Measurements from ENCODE around the gene SEMA4D. TPM values are rescaled to one million over a fixed set of nuclear protein-coding genes. Genes with fewer than 3 reads are reported as not detected.

The SEMA4D gene
- total RNA-seq, 2 donors from 2014 or later: 42.8 to 51.0 TPM

DNA sequence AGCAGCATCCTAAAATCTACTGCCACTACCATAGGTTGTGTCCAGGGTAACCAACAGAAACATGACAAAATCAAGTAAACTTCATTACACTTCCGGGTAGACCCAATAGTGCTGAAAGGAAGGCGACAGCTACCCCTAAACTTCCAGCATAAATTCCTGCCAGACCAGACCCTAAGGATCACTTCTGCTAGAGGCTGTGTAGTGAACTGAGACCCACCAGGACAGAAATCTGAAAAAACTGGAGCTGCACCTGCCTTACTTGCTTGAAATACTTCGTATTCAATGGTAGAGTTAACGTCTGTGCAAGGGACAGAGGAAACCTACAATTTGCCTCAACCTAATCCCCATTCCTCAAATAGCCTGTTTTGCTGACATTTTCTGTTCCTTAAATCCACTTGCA lies 180.6 kb downstream of the SEMA4D start:
- Histone ChIP-seq H3K36me3 (ENCODE audit: control insufficient read depth, insufficient read depth, low read length) (peaks cover 60% of the 10 kb centered on the region), H3K4me3 (ENCODE audit: low read length) (peak overlapping the region; percentile 91), H3K27ac (ENCODE audit: low read depth, low read length) (peak overlapping the region; percentile 12), H3K27me3 (ENCODE audit: control insufficient read depth, insufficient read depth, low read length, poor library complexity, severe bottlenecking) (no peaks in the 10 kb centered on the region), H3K9me3 (ENCODE audit: control insufficient read depth, low read length) (no peaks in the 10 kb centered on the region), H3K9ac (ENCODE audit: extremely low read depth, low read length, poor library complexity, severe bottlenecking) (peak overlapping the region; percentile 91), H3K4me1 (ENCODE audit: control insufficient read depth, insufficient read depth, low read length) (peaks cover 7% of the 10 kb centered on the region)
- Mint-ChIP-seq H3K4me3 (peak overlapping the region; percentile 76), H3K9me3 (no peaks in the 10 kb centered on the region), H3K4me1 (peaks cover 26% of the 10 kb centered on the region), H3K27me3 (ENCODE audit: insufficient read depth) (no peaks in the 10 kb centered on the region), H3K27ac (peak overlapping the region; percentile 99), H3K36me3 (ENCODE audit: low read depth) (peaks cover 43% of the 10 kb centered on the region)
- TF ChIP-seq, protein P1, sequence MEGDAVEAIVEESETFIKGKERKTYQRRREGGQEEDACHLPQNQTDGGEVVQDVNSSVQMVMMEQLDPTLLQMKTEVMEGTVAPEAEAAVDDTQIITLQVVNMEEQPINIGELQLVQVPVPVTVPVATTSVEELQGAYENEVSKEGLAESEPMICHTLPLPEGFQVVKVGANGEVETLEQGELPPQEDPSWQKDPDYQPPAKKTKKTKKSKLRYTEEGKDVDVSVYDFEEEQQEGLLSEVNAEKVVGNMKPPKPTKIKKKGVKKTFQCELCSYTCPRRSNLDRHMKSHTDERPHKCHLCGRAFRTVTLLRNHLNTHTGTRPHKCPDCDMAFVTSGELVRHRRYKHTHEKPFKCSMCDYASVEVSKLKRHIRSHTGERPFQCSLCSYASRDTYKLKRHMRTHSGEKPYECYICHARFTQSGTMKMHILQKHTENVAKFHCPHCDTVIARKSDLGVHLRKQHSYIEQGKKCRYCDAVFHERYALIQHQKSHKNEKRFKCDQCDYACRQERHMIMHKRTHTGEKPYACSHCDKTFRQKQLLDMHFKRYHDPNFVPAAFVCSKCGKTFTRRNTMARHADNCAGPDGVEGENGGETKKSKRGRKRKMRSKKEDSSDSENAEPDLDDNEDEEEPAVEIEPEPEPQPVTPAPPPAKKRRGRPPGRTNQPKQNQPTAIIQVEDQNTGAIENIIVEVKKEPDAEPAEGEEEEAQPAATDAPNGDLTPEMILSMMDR (conservative IDR thresholded peaks at IDR 0.05): no peak
- WGBS, 2 experiments (ENCODE audit: insufficient coverage in 1 of 2, insufficient read length in 1 of 2): 92 to 95% methylated on average over 4 of the region's 4 CpGs
- no peak for DNase-seq

DNA sequence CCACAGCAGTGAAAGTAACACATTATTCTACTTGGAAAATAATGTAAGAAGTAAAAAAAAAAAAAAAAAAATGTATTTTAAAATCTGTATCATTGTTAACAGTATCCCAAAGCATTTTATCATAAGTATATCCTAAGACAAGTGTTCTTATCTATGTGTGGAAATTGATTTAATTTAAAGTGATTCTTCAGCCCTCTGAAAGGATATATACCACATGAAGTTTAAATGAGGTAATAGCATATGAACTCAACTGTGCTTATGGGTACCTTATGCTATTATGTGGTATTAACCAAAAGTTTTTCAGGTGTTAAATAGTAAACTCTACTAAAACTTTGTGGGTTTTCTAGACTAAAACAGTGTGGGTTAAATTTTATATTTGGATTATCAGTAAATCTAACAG lies 182.4 kb downstream of the SEMA4D start:
- H3K4me3 ChIP-seq (ENCODE audit: low read length): peak overlapping the region; percentile 96
- H3K9me3 ChIP-seq (ENCODE audit: control insufficient read depth, low read length): no peaks in the 10 kb centered on the region
- Mint-ChIP-seq H3K27ac (peak overlapping the region; percentile 61), H3K27me3 (ENCODE audit: insufficient read depth) (no peaks in the 10 kb centered on the region), H3K4me3 (no peak overlapping the region), H3K9me3 (no peaks in the 10 kb centered on the region), H3K4me1 (peaks cover 26% of the 10 kb centered on the region), H3K36me3 (ENCODE audit: low read depth) (peaks cover 30% of the 10 kb centered on the region)
- no peak overlapping the region for H3K27ac ChIP-seq (ENCODE audit: low read depth, low read length)
- H3K4me1 ChIP-seq (ENCODE audit: control insufficient read depth, insufficient read depth, low read length): peaks cover 7% of the 10 kb centered on the region
- H3K9ac ChIP-seq (ENCODE audit: extremely low read depth, low read length, poor library complexity, severe bottlenecking): no peak overlapping the region
- peaks cover 53% of the 10 kb centered on the region for H3K36me3 ChIP-seq (ENCODE audit: control insufficient read depth, insufficient read depth, low read length)
- no peak for DNase-seq
- TF ChIP-seq, protein P1 (conservative IDR thresholded peaks at IDR 0.05): no peak
- no peaks in the 10 kb centered on the region for H3K27me3 ChIP-seq (ENCODE audit: control insufficient read depth, insufficient read depth, low read length, poor library complexity, severe bottlenecking)

DNA sequence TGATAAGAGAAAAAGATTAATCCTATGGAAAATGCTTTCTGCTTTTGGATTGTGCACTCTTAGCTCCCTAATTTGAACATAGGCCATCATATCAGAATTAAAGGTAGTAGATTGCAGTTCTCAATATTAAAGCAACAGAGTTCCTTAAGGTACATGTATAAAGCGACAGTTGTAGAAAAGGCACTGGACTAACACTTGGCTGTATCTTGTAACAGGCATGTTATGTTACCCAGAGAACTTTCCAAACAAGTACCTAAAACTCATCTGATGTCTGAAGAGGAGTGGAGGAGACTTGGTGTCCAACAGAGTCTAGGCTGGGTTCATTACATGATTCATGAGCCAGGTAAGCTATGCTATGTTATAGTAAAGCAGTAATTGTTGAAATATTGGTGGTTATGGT lies 183.0 kb downstream of the SEMA4D start:
- H3K36me3 ChIP-seq (ENCODE audit: control insufficient read depth, insufficient read depth, low read length): peaks cover 49% of the 10 kb centered on the region
- H3K4me1 ChIP-seq (ENCODE audit: control insufficient read depth, insufficient read depth, low read length): peaks cover 7% of the 10 kb centered on the region
- Mint-ChIP-seq H3K27ac (peak overlapping the region; percentile 64), H3K4me3 (peak overlapping the region; percentile 94), H3K4me1 (peaks cover 26% of the 10 kb centered on the region), H3K9me3 (no peaks in the 10 kb centered on the region), H3K36me3 (ENCODE audit: low read depth) (peaks cover 27% of the 10 kb centered on the region), H3K27me3 (ENCODE audit: insufficient read depth) (no peaks in the 10 kb centered on the region)
- H3K27ac ChIP-seq (ENCODE audit: low read depth, low read length): no peak overlapping the region
- no peaks in the 10 kb centered on the region for H3K27me3 ChIP-seq (ENCODE audit: control insufficient read depth, insufficient read depth, low read length, poor library complexity, severe bottlenecking)
- TF ChIP-seq, protein P1 (conservative IDR thresholded peaks at IDR 0.05): no peak
- WGBS, 2 experiments (ENCODE audit: insufficient coverage in 1 of 2, insufficient read length in 1 of 2): 100% methylated on average over 1 of the region's 1 CpG
- peak overlapping the region; percentile 98 for H3K9ac ChIP-seq (ENCODE audit: extremely low read depth, low read length, poor library complexity, severe bottlenecking)
- H3K4me3 ChIP-seq (ENCODE audit: low read length): peak overlapping the region; percentile 96
- no peak for DNase-seq
- no peaks in the 10 kb centered on the region for H3K9me3 ChIP-seq (ENCODE audit: control insufficient read depth, low read length)

All from endodermal cell (in vitro differentiated cells).